ENCODE results near the gene CHCHD6. TPM values are rescaled to one million over a fixed set of nuclear protein-coding genes. Genes with fewer than 3 reads are reported as not detected.
A peak's percentile ranks its signal among the peaks of the same experiment; 100 is the strongest.

Gene CHCHD6
- total and polyA plus RNA-seq, 4 donors: 2.0 to 5.1 (median 3.9) TPM

DNA sequence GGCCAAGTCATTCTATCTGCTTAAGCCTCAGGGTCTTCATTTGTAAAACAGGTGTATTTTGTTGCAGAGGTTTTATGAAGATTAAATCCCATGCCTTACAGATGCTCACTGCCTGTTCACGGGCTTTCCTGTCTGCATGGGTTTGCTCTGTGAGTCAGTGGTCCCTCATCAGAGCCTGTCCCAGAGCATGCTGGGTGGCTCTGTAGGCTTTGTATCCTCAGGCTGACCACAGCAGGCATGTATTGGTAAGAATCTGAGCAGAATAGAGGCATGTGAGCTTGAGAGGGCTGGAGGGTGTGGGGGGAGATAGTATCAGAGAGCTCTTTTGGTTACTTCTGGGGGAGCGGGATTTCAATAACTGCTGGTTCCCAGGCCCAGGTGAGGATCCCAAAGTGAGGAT is 233.5 kb downstream of the CHCHD6 start:
- Histone ChIP-seq H3K27ac (ENCODE audit: low read depth in 1 of 2, low read length in 2 of 2) (peak overlapping the region; percentile 7 to 8), H3K9ac (ENCODE audit: low read depth in 1 of 2, low read length in 2 of 2) (no peak overlapping the region), H3K36me3 (ENCODE audit: control insufficient read depth in 4 of 4, insufficient read depth in 3 of 4, low read depth in 1 of 4, low read length in 3 of 4) (no peaks in the 10 kb centered on the region), H3K9me3 (ENCODE audit: control insufficient read depth in 4 of 4, low read length in 3 of 4) (no peaks in the 10 kb centered on the region), H3K27me3 (ENCODE audit: control insufficient read depth in 4 of 4, insufficient read depth in 4 of 4, low read length in 3 of 4) (no peaks in the 10 kb centered on the region), H3K4me1 (ENCODE audit: control insufficient read depth in 4 of 4, insufficient read depth in 4 of 4, low read length in 3 of 4) (peaks cover 0 to under 1% (median 0%) of the 10 kb centered on the region in 4 donors), H3K4me3 (ENCODE audit: low read depth in 1 of 3, low read length in 3 of 3) (no peak overlapping the region)
- no peak for DNase-seq (ENCODE audit: low spot score)
- TF ChIP-seq, protein P1, sequence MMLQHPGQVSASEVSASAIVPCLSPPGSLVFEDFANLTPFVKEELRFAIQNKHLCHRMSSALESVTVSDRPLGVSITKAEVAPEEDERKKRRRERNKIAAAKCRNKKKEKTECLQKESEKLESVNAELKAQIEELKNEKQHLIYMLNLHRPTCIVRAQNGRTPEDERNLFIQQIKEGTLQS (IDR thresholded peaks at IDR 0.05): no peak
- TF ChIP-seq FOXA2 (IDR thresholded peaks at IDR 0.05) (no peak), EGR1 (IDR thresholded peaks at IDR 0.05; ENCODE audit: low read depth in 2 of 2) (no peak), HNF4A (conservative IDR thresholded peaks at IDR 0.05) (no peak)
- TF ChIP-seq, protein P2, sequence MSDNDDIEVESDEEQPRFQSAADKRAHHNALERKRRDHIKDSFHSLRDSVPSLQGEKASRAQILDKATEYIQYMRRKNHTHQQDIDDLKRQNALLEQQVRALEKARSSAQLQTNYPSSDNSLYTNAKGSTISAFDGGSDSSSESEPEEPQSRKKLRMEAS (IDR thresholded peaks at IDR 0.05): no peak
- 96% methylated on average over 2 of the region's 2 CpGs for WGBS

DNA sequence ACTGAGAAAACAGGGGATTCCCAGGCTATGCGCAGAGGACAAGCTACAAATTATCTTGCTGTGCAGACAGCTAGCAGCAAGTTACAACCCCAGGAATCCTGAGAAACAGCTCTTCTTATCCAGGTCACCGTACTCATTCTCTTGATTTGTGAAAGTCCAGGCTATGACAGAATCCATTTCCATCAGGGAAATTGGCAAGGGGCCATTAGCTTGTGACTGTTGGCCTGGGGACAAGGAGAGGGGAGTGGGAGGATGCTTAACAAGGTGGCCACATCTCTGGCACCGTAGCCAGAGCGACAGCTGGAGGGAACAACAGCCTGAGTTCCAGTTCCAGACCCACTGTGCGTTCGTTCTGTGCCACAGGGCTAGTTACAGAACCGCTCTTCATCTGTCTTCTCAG is 233.9 kb downstream of the CHCHD6 start:
- Histone ChIP-seq H3K4me3 (ENCODE audit: low read depth in 1 of 3, low read length in 3 of 3) (no peak overlapping the region), H3K36me3 (ENCODE audit: control insufficient read depth in 4 of 4, insufficient read depth in 3 of 4, low read depth in 1 of 4, low read length in 3 of 4) (no peaks in the 10 kb centered on the region), H3K4me1 (ENCODE audit: control insufficient read depth in 4 of 4, insufficient read depth in 4 of 4, low read length in 3 of 4) (no peaks in the 10 kb centered on the region), H3K27me3 (ENCODE audit: control insufficient read depth in 4 of 4, insufficient read depth in 4 of 4, low read length in 3 of 4) (no peaks in the 10 kb centered on the region), H3K27ac (ENCODE audit: low read depth in 1 of 2, low read length in 2 of 2) (peak overlapping the region; percentile 8 to 10), H3K9me3 (ENCODE audit: control insufficient read depth in 4 of 4, low read length in 3 of 4) (no peaks in the 10 kb centered on the region), H3K9ac (ENCODE audit: low read depth in 1 of 2, low read length in 2 of 2) (no peak overlapping the region)
- DNase-seq (ENCODE audit: low spot score): no peak
- TF ChIP-seq GABPA (IDR thresholded peaks at IDR 0.05 in 1 of 2, conservative IDR thresholded peaks at IDR 0.05 in 1 of 2): no peak
- no peak for TF ChIP-seq YY1 (IDR thresholded peaks at IDR 0.05)
- TF ChIP-seq JUND (IDR thresholded peaks at IDR 0.05): no peak
- no peak for TF ChIP-seq FOXA2 (IDR thresholded peaks at IDR 0.05)
- TF ChIP-seq, protein P3, sequence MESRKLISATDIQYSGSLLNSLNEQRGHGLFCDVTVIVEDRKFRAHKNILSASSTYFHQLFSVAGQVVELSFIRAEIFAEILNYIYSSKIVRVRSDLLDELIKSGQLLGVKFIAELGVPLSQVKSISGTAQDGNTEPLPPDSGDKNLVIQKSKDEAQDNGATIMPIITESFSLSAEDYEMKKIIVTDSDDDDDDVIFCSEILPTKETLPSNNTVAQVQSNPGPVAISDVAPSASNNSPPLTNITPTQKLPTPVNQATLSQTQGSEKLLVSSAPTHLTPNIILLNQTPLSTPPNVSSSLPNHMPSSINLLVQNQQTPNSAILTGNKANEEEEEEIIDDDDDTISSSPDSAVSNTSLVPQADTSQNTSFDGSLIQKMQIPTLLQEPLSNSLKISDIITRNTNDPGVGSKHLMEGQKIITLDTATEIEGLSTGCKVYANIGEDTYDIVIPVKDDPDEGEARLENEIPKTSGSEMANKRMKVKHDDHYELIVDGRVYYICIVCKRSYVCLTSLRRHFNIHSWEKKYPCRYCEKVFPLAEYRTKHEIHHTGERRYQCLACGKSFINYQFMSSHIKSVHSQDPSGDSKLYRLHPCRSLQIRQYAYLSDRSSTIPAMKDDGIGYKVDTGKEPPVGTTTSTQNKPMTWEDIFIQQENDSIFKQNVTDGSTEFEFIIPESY (IDR thresholded peaks at IDR 0.05): no peak
- no peak for TF ChIP-seq RAD21 (IDR thresholded peaks at IDR 0.05)
- TF ChIP-seq HNF4A (conservative IDR thresholded peaks at IDR 0.05): no peak
- TF ChIP-seq FOXA1 (IDR thresholded peaks at IDR 0.05): no peak
- 91% methylated on average over 7 of the region's 7 CpGs for WGBS

DNA sequence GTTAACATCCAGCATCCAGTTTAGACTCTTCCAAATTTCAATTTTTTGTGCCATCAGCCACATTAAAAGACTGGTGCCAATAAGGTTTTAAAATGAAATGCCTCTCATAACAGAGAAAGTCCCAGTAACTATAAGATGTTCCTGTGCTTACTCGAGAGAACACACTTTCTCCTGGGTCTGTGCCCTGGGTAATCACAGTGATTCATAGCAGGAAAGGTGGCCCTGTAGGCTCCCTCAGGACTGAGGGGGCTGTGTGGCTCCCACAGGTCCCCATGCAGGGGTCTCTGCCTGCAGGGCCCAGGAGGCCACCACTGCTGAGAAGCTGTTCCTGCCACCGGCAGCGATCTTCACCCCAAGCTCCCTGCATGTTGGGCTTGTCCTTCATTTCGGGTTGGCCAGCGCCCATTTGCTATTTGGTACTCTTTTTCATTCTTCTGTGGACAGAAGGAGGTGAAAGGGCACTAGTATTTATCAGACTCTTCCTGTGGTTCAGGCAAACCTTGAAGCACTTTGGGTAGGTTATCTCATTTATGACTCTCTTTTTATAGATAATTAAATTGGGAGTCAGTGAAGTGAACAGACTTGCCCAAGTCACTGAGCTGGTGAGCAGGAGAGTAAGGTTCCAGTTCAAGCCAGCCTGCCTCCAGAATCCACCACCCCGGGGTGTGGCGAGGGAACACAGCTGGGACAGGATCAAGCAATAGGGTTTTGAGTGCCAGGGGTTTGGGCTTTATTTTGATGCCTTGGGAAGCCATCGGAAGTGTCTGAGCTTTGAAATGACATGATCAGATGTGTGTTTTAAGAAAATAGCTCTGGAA is 234.7 kb downstream of the CHCHD6 start:
- H3K27ac ChIP-seq (ENCODE audit: low read depth in 1 of 2, low read length in 2 of 2): peak overlapping the region; percentile 15 to 35
- H3K4me1 ChIP-seq (ENCODE audit: control insufficient read depth in 4 of 4, insufficient read depth in 4 of 4, low read length in 3 of 4): no peaks in the 10 kb centered on the region
- TF ChIP-seq TAF1 (conservative IDR thresholded peaks at IDR 0.05) (no peak), EGR1 (IDR thresholded peaks at IDR 0.05; ENCODE audit: low read depth in 2 of 2) (no peak), JUND (IDR thresholded peaks at IDR 0.05) (no peak), FOXA1 (IDR thresholded peaks at IDR 0.05) (no peak), FOXA2 (IDR thresholded peaks at IDR 0.05) (no peak), HNF4G (IDR thresholded peaks at IDR 0.05) (no peak), HNF4A (conservative IDR thresholded peaks at IDR 0.05) (no peak), NR2F2 (IDR thresholded peaks at IDR 0.05) (no peak), YY1 (IDR thresholded peaks at IDR 0.05) (no peak)
- TF ChIP-seq, protein P3 (IDR thresholded peaks at IDR 0.05): no peak
- TF ChIP-seq, protein P1 (IDR thresholded peaks at IDR 0.05): no peak
- TF ChIP-seq, protein P2 (IDR thresholded peaks at IDR 0.05): no peak
- TF ChIP-seq, protein P4, sequence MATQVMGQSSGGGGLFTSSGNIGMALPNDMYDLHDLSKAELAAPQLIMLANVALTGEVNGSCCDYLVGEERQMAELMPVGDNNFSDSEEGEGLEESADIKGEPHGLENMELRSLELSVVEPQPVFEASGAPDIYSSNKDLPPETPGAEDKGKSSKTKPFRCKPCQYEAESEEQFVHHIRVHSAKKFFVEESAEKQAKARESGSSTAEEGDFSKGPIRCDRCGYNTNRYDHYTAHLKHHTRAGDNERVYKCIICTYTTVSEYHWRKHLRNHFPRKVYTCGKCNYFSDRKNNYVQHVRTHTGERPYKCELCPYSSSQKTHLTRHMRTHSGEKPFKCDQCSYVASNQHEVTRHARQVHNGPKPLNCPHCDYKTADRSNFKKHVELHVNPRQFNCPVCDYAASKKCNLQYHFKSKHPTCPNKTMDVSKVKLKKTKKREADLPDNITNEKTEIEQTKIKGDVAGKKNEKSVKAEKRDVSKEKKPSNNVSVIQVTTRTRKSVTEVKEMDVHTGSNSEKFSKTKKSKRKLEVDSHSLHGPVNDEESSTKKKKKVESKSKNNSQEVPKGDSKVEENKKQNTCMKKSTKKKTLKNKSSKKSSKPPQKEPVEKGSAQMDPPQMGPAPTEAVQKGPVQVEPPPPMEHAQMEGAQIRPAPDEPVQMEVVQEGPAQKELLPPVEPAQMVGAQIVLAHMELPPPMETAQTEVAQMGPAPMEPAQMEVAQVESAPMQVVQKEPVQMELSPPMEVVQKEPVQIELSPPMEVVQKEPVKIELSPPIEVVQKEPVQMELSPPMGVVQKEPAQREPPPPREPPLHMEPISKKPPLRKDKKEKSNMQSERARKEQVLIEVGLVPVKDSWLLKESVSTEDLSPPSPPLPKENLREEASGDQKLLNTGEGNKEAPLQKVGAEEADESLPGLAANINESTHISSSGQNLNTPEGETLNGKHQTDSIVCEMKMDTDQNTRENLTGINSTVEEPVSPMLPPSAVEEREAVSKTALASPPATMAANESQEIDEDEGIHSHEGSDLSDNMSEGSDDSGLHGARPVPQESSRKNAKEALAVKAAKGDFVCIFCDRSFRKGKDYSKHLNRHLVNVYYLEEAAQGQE (IDR thresholded peaks at IDR 0.05): no peak
- no peak overlapping the region for H3K4me3 ChIP-seq (ENCODE audit: low read depth in 1 of 3, low read length in 3 of 3)
- no peaks in the 10 kb centered on the region for H3K36me3 ChIP-seq (ENCODE audit: control insufficient read depth in 4 of 4, insufficient read depth in 3 of 4, low read depth in 1 of 4, low read length in 3 of 4)
- no peaks in the 10 kb centered on the region for H3K9me3 ChIP-seq (ENCODE audit: control insufficient read depth in 4 of 4, low read length in 3 of 4)
- WGBS: 81% methylated on average over 8 of the region's 8 CpGs
- DNase-seq (ENCODE audit: low spot score): no peak
- H3K27me3 ChIP-seq (ENCODE audit: control insufficient read depth in 4 of 4, insufficient read depth in 4 of 4, low read length in 3 of 4): no peaks in the 10 kb centered on the region
- no peak overlapping the region for H3K9ac ChIP-seq (ENCODE audit: low read depth in 1 of 2, low read length in 2 of 2)

All from liver (tissue), 9 donors.